ENCODE measurements around the gene MLXIP.
"Not testable (repeated sequence)": the region's sequence is repeated elsewhere in the genome, so short reads cannot be mapped to it uniquely, and the experiment has no call there.

Gene MLXIP

GRCh38 chr12:122078141-122079032, at the start of gene MLXIP:
Gene MLXIP (plus strand): TSS chr12:122078756. CDS start chr12:122078854, 98 bp downstream.
- DNase-seq = peak; percentile 84

- DNase-seq = no peak
Measured at GRCh38 chr12:122028905-122029560, 49.5 kb upstream of the MLXIP start.

- DNase-seq = no peak
Measured at GRCh38 chr12:122029620-122030423, 48.7 kb upstream of the MLXIP start.

- DNase-seq = no peak
Measured at GRCh38 chr12:122030424-122031035, 48.0 kb upstream of the MLXIP start.

- no peak for DNase-seq
Measured at GRCh38 chr12:122031342-122032216, 47.0 kb upstream of the MLXIP start.

- no peak for DNase-seq
Measured at GRCh38 chr12:122032580-122032979, 46.0 kb upstream of the MLXIP start.

GRCh38 chr12:122035292-122035691, 43.3 kb upstream of the MLXIP start:
- no peak for DNase-seq

- no peak for DNase-seq
Measured at GRCh38 chr12:122036153-122036552, 42.4 kb upstream of the MLXIP start.

- no peak for DNase-seq
Measured at GRCh38 chr12:122040579-122041386, 37.8 kb upstream of the MLXIP start.

- DNase-seq = not testable (repeated sequence)
Measured at GRCh38 chr12:122041458-122041857, 37.1 kb upstream of the MLXIP start.

GRCh38 chr12:122042910-122043309, 35.6 kb upstream of the MLXIP start:
- DNase-seq = no peak

- DNase-seq = no peak
Measured at GRCh38 chr12:122043476-122043875, 35.1 kb upstream of the MLXIP start.

- DNase-seq = no peak
Measured at GRCh38 chr12:122045262-122045661, 33.3 kb upstream of the MLXIP start.

- DNase-seq = no peak
Measured at GRCh38 chr12:122046145-122046544, 32.4 kb upstream of the MLXIP start.

GRCh38 chr12:122048151-122048550, 30.4 kb upstream of the MLXIP start:
- DNase-seq = no peak

GRCh38 chr12:122049827-122050226, 28.7 kb upstream of the MLXIP start:
- no peak for DNase-seq

GRCh38 chr12:122050706-122051105, 27.9 kb upstream of the MLXIP start:
- no peak for DNase-seq

- no peak for DNase-seq
Measured at GRCh38 chr12:122051231-122051876, 27.2 kb upstream of the MLXIP start.

GRCh38 chr12:122052285-122052684, 26.3 kb upstream of the MLXIP start:
- no peak for DNase-seq

GRCh38 chr12:122054842-122055520, 23.6 kb upstream of the MLXIP start:
- DNase-seq = no peak

All from DMS79 (cell line).